Right lobe of liver (tissue), 6 donors: ENCODE data around the gene CYP27B1. TPM values are rescaled to one million over a fixed set of nuclear protein-coding genes. Genes with fewer than 3 reads are reported as not detected.

Experiments used
- ATAC-seq, 4 donors: fragments of 200-7000 bp; cut with Tn5 transposase; one replicate each; pipeline ENCODE4 v1.9.1; 2020; ENCODE audit warnings: mild to moderate bottlenecking in 4 of 4, moderate library complexity in 4 of 4
- DNase-seq, 3 donors: peaks; one replicate each; pipeline ENCODE4 v3.0.0-alpha.2; 2020
- H3K27ac ChIP-seq, 3 donors: fragments of 200-600 bp; one replicate each; pipeline ENCODE4 v1.8.0; 2022
- H3K27me3 ChIP-seq, 2 donors: fragments of 200-600 bp; one replicate each; pipeline ENCODE4 v1.8.0; 2022
- H3K36me3 ChIP-seq, 4 donors: fragments of 200-600 bp; sonication (generic) in 1 of 4; one replicate each; pipeline versions ENCODE4 v1.5.1 to v1.8.0; 2017 to 2022; ENCODE audit warnings: control low read depth in 1 of 4
- H3K4me1 ChIP-seq, 4 donors: fragments of 200-600 bp; sonication (generic) in 1 of 4; one replicate each; pipeline versions ENCODE4 v1.5.1 to v1.8.0; 2017 to 2022; ENCODE audit warnings: control low read depth in 1 of 4
- H3K4me3 ChIP-seq, 3 donors: fragments of 200-600 bp; one replicate each; pipeline ENCODE4 v1.8.0; 2022
- H3K9me3 ChIP-seq, 4 donors: fragments of 200-600 bp; sonication (generic) in 1 of 4; one replicate each; pipeline versions ENCODE4 v1.5.1 to v1.8.0; 2017 to 2022; ENCODE audit warnings: control low read depth in 1 of 4
- POLR2A ChIP-seq: fragments of 450-650 bp; IDR thresholded peaks from one replicate; pipeline ENCODE4 v1.6.1; 2017; ENCODE audit warnings: antibody characterized with exemption, mild to moderate bottlenecking
- WGBS: methylation state at CpG from one replicate; pipeline ENCODE4 v1.1.6; 2018; ENCODE audit warnings: low coverage, low lambda C conversion rate; ENCODE audit not compliant: insufficient coverage; ENCODE audit errors: missing lambda C conversion rate; 5-methylcytosine and 5-hydroxymethylcytosine counted together
- intact Hi-C, 2 donors: fragments of 100-400 bp; cut with DNase I; formaldehyde crosslinking; loops; one replicate each; pipeline versions ENCODE4 v1.11.2 to v1.14.1; 2022
- total RNA-seq, 6 experiments: library from RNA; depleted of rRNA in 2 of 6; stranded (reverse); fragments of >200 nt in 2 of 6; fragmentation: NEBNext Ultra II Directional in 3 of 6; extraction: Animal tissue kit (Norgen Biotek cat#: 25700) in 3 of 6; gene quantifications; one replicate each; pipeline versions ENCODE4 v1.1.0 to v1.2.4, GENCODE V29; 2016 to 2023
- TF ChIP-seq, protein P1 (sequence below), 4 donors: fragments of 200-600 bp in 3 of 4; fragments of 450-650 bp in 1 of 4; IDR thresholded peaks; one replicate each; pipeline versions ENCODE4 v1.5.1 to v1.8.0; 2016 to 2022; ENCODE audit warnings: antibody characterized with exemption in 4 of 4, mild to moderate bottlenecking in 2 of 4
- donor health status: DM: no; HTN: yes; CAD: no.
- donor health status: DM: no; HTN: no; CAD: no.
- donor health status: DM: no; HTN: no; CAD: no.
- donor health status: DM: no; HTN: yes; CAD: no.
- donor health status: DM: no; HTN: yes; CAD: no.

Gene CYP27B1
- total RNA-seq, 6 experiments from 2014 or later, result 0.25 to 1.4 (median 0.81) TPM

DNA sequence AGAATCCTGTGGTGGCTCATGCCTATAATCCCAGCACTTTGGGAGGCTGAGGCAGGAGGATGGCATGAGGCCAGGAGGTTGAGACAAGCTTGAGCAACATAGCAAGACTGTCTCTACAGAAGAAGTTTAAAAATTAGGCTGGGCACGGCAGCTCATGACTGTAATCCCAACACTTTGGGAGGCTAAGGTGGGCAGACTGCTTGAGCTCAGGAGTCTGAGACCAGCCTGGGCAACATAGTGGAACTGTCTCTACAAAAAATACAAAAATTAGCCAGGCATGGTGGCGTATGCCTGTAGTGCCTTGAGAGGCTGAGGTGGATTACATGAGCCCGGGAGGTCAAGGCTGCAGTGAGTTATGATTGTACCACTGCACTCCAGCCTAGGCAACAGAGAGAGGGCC lies 998 bp upstream of the CYP27B1 start:
- Histone ChIP-seq H3K4me3 (no peak overlapping the region), H3K9me3 (no peaks in the 10 kb centered on the region), H3K27me3 (peaks cover 4 to 9% of the 10 kb centered on the region in 2 donors), H3K36me3 (no peaks in the 10 kb centered on the region), H3K27ac (no peak overlapping the region), H3K4me1 (peaks cover 0 to 22% (median 5%) of the 10 kb centered on the region in 4 donors)
- intact Hi-C loops, result no loop called here
- TF ChIP-seq, protein P1, sequence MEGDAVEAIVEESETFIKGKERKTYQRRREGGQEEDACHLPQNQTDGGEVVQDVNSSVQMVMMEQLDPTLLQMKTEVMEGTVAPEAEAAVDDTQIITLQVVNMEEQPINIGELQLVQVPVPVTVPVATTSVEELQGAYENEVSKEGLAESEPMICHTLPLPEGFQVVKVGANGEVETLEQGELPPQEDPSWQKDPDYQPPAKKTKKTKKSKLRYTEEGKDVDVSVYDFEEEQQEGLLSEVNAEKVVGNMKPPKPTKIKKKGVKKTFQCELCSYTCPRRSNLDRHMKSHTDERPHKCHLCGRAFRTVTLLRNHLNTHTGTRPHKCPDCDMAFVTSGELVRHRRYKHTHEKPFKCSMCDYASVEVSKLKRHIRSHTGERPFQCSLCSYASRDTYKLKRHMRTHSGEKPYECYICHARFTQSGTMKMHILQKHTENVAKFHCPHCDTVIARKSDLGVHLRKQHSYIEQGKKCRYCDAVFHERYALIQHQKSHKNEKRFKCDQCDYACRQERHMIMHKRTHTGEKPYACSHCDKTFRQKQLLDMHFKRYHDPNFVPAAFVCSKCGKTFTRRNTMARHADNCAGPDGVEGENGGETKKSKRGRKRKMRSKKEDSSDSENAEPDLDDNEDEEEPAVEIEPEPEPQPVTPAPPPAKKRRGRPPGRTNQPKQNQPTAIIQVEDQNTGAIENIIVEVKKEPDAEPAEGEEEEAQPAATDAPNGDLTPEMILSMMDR (IDR thresholded peaks at IDR 0.05), result no peak
- no peak for TF ChIP-seq POLR2A
- no peak for DNase-seq
- no peak for ATAC-seq
- WGBS, result 85% methylated on average over 2 of the region's 3 CpGs

DNA sequence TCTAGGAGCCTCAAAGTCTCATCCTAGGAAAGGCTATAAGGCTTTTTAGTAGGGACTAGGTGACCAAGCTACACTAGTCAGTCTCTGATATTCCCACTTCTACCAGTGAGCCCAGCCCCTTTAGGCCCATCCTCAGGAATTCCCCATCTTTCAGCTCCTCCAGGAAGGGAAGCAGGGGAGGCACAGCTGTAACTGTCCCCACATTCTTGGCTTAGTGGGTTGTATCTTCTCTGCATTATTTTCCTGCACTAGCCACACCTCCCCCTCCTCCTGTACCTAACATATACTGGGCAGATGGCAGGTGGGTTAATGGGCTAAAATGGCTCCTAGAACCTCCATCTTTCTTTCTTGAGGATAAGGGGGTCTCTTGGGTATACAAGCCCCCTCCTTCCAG lies 424 bp upstream of the CYP27B1 start:
- ATAC-seq, result no peak
- no peak for TF ChIP-seq POLR2A
- TF ChIP-seq, protein P1 (IDR thresholded peaks at IDR 0.05), result no peak
- Histone ChIP-seq H3K4me3 (no peak overlapping the region), H3K27ac (no peak overlapping the region), H3K4me1 (peaks cover 0 to 22% (median 4%) of the 10 kb centered on the region in 4 donors), H3K36me3 (no peaks in the 10 kb centered on the region), H3K9me3 (no peaks in the 10 kb centered on the region), H3K27me3 (peaks cover 4 to 9% of the 10 kb centered on the region in 2 donors)
- intact Hi-C loops, result no loop called here
- no peak for DNase-seq

DNA sequence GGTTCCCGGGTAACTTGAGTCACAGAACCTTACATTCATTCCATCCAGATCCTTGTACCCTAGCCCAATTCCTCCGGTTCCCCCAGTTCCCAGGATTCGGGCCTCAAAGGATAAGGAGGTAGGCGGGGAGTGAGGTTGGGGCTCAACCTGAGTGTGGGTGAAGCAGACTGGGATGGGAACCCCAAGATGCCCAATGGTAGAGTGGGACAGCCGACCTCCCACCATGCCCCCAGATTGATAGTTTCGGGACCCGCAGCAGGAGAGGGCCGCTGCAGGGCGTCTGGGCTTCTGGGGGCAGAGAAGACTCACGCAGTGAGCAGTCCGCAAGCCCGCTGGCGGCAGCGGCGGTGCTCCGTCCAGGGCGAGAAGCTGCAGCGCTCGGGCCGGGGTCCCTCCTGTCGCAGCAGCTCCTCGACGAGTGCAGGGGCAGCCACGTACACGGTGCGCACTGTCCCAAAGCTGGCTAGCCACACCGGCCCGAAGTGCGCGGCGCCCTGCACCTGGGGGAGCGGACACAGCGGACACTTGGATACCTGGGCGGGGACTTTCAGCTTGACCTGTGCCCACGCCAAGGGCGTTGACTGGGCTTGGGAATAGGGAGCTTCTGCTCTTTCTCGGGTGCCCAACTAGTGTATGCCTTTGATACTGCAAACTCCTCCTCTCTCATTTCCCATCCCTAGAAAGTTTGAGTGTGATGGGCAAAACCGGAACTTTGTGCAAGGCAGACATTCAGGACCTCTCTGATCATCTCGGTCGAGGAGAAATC lies 997 bp downstream of the CYP27B1 start:
- Histone ChIP-seq H3K4me1 (peaks cover 0 to 16% (median 2%) of the 10 kb centered on the region in 4 donors), H3K27me3 (peaks cover 4 to 9% of the 10 kb centered on the region in 2 donors), H3K4me3 (peak overlapping the region in 1 of 3 donors; percentile 26), H3K9me3 (no peaks in the 10 kb centered on the region), H3K27ac (no peak overlapping the region), H3K36me3 (no peaks in the 10 kb centered on the region)
- peak; percentile 35 to 55 (median 51) for ATAC-seq
- intact Hi-C loops, result no loop called here
- TF ChIP-seq, protein P1 (IDR thresholded peaks at IDR 0.05), result no peak
- no peak for TF ChIP-seq POLR2A
- WGBS, result 5% methylated on average over 17 of the region's 40 CpGs
- no peak for DNase-seq

DNA sequence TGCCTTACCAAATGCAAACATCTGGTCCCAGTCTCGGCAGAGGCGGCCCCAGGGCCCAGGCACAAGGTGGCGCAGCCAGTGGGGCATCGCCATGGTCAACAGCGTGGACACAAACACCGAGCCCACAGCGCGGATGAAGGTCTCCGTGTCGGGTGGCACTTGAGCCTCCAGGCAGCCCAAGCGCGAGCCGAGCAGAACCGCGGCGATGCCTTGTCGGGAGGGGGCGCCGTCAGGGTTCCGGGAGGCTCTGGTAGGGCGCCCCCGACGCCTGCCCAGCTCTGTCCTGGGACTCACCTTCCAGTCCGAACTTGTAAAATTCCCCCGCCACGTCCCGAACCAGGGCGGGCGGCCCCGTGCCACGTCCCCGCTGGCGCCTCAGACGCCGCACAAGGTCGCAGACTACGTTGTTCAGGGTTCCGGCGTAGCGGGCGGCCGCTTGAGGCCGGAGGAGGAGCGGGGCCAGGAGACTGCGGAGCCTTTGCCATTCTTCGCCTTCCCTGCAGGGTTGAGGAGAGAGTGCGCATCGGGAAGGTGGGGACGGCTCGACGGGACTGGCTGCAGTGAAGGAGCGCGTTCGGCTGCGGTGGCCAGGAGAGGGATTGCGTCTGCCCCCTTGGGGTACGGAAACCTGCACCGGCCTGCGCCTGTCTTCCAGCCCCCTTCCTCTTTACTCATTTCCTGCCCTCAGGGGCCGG lies 1.7 kb downstream of the CYP27B1 start:
- ATAC-seq (peak; percentile 44 to 62 (median 59)), DNase-seq (peak in 1 of 3 donors; percentile 49)
- Histone ChIP-seq H3K27ac (no peak overlapping the region), H3K4me1 (peaks cover 0 to 16% (median 0%) of the 10 kb centered on the region in 4 donors), H3K27me3 (peaks cover 4 to 9% of the 10 kb centered on the region in 2 donors), H3K4me3 (peak overlapping the region in 2 of 3 donors; percentile 8 to 35), H3K36me3 (no peaks in the 10 kb centered on the region), H3K9me3 (no peaks in the 10 kb centered on the region)
- TF ChIP-seq POLR2A, result no peak
- TF ChIP-seq, protein P1 (IDR thresholded peaks at IDR 0.05), result peak in 3 of 4 donors; percentile 18 to 35 (median 27)
- intact Hi-C loops, result no loop called here
- WGBS, result 0% methylated on average over 13 of the region's 60 CpGs
